Trophoblast cell (in vitro differentiated cells and primary cell): ENCODE data around the gene TMEM154.

Source experiments
- DNase-seq, 2 donors: peaks; one replicate each; pipeline ENCODE4 v3.0.0-alpha.2; 2016
- H2AFZ ChIP-seq: 2 replicates; pipeline ENCODE4 v1.6.1; 2013; ENCODE audit warnings: low read length, moderate library complexity, mild to moderate bottlenecking; ENCODE audit not compliant: insufficient read depth, poor library complexity
- H2AK5ac ChIP-seq: 2 replicates; pipeline ENCODE4 v1.6.1; 2013; ENCODE audit warnings: mild to moderate bottlenecking, low read length
- H2BK120ac ChIP-seq: 2 replicates; pipeline ENCODE4 v1.6.1; 2013; ENCODE audit warnings: low read length, mild to moderate bottlenecking, moderate library complexity; ENCODE audit not compliant: insufficient read depth, poor library complexity
- H2BK12ac ChIP-seq: 2 replicates; pipeline ENCODE4 v1.6.1; 2013; ENCODE audit warnings: mild to moderate bottlenecking, low read length, moderate library complexity
- H2BK5ac ChIP-seq: 2 replicates; pipeline ENCODE4 v1.6.1; 2013; ENCODE audit warnings: low read length, low read depth, moderate library complexity, mild to moderate bottlenecking; ENCODE audit not compliant: poor library complexity
- H3K14ac ChIP-seq: 2 replicates; pipeline ENCODE4 v1.6.1; 2013; ENCODE audit warnings: mild to moderate bottlenecking, low read length
- H3K18ac ChIP-seq: 2 replicates; pipeline ENCODE4 v1.6.1; 2013; ENCODE audit warnings: mild to moderate bottlenecking, low read length
- H3K23ac ChIP-seq: 2 replicates; pipeline ENCODE4 v1.6.1; 2013; ENCODE audit warnings: low read length
- H3K27ac ChIP-seq: 2 replicates; pipeline ENCODE4 v1.5.1; 2013; ENCODE audit warnings: low read depth, mild to moderate bottlenecking, inconsistent platforms, low read length, moderate library complexity
- H3K27me3 ChIP-seq: 2 replicates; pipeline ENCODE4 v1.6.1; 2013; ENCODE audit warnings: inconsistent platforms, mild to moderate bottlenecking, low read length, moderate library complexity; ENCODE audit not compliant: insufficient read depth
- H3K36me3 ChIP-seq, 2 experiments: 1 replicate in 1 of 2; 2 replicates in 1 of 2; pipeline ENCODE4 v1.6.1; 2013; ENCODE audit warnings: low read length in 2 of 2, mild to moderate bottlenecking in 2 of 2, moderate library complexity in 1 of 2; ENCODE audit not compliant: insufficient read depth in 2 of 2, control insufficient read depth in 1 of 2
- H3K4ac ChIP-seq: 2 replicates; pipeline ENCODE4 v1.6.1; 2013; ENCODE audit warnings: low read depth, mild to moderate bottlenecking, low read length, moderate library complexity
- H3K4me1 ChIP-seq, 2 experiments: 1 replicate in 1 of 2; 2 replicates in 1 of 2; pipeline ENCODE4 v1.6.1; 2013; ENCODE audit warnings: low read length in 2 of 2, mild to moderate bottlenecking in 2 of 2, moderate library complexity in 1 of 2; ENCODE audit not compliant: insufficient read depth in 2 of 2, control insufficient read depth in 1 of 2
- H3K4me2 ChIP-seq: 2 replicates; pipeline ENCODE4 v1.6.1; 2013; ENCODE audit warnings: inconsistent platforms, mild to moderate bottlenecking, low read length, moderate library complexity
- H3K4me3 ChIP-seq: 2 replicates; pipeline ENCODE4 v1.5.1; 2013; ENCODE audit warnings: mild to moderate bottlenecking, low read depth, low read length, inconsistent platforms
- H3K79me1 ChIP-seq: one replicate; pipeline ENCODE4 v1.6.1; 2013; ENCODE audit warnings: low read length
- H3K79me2 ChIP-seq: 2 replicates; pipeline ENCODE4 v1.6.1; 2013; ENCODE audit warnings: low read length, mild to moderate bottlenecking; ENCODE audit not compliant: control insufficient read depth, insufficient read depth, poor library complexity
- H3K9ac ChIP-seq: 2 replicates; pipeline ENCODE4 v1.6.1; 2013; ENCODE audit warnings: mild to moderate bottlenecking, low read length
- H3K9me3 ChIP-seq: 2 replicates; pipeline ENCODE4 v1.6.1; 2013; ENCODE audit warnings: low read depth, mild to moderate bottlenecking, control low read depth, inconsistent platforms, low read length; ENCODE audit not compliant: insufficient read depth
- H4K12ac ChIP-seq: 2 replicates; pipeline ENCODE4 v1.6.1; 2013; ENCODE audit warnings: low read depth, mild to moderate bottlenecking, low read length, moderate library complexity
- H4K8ac ChIP-seq: 2 replicates; pipeline ENCODE4 v1.6.1; 2013; ENCODE audit warnings: low read depth, mild to moderate bottlenecking, low read length, moderate library complexity
- H4K91ac ChIP-seq: one replicate; pipeline ENCODE4 v1.6.1; 2013; ENCODE audit warnings: low read depth, mild to moderate bottlenecking, low read length, moderate library complexity
- WGBS: extraction: QIAGEN DNeasy Blood & Tissue Kit; methylation state at CpG from one replicate; pipeline ENCODE4 v1.1.7; 2013; ENCODE audit warnings: missing lambda C conversion rate; ENCODE audit not compliant: insufficient read length, insufficient coverage; ENCODE audit errors: extremely low coverage; 5-methylcytosine and 5-hydroxymethylcytosine counted together

The TMEM154 gene

GRCh38 chr4:152708361-152708760 lies 28.6 kb upstream of the TMEM154 start:
- peak overlapping the region; percentile 55 for H3K4me2 ChIP-seq
- peaks cover 17 to 22% of the 10 kb centered on the region in 2 experiments for H3K4me1 ChIP-seq
- no peaks in the 10 kb centered on the region for H3K36me3 ChIP-seq
- H2BK12ac ChIP-seq: no peak overlapping the region
- no peak overlapping the region for H3K4ac ChIP-seq
- H2BK120ac ChIP-seq: no peak overlapping the region
- H4K8ac ChIP-seq: no peak overlapping the region
- H3K4me3 ChIP-seq: no peak overlapping the region
- no peak overlapping the region for H2AK5ac ChIP-seq
- no peak overlapping the region for H3K9ac ChIP-seq
- no peak overlapping the region for H3K18ac ChIP-seq
- DNase-seq: peak in 1 of 2 donors; percentile 45
- H3K79me2 ChIP-seq: peaks cover 3% of the 10 kb centered on the region
- no peaks in the 10 kb centered on the region for H3K27me3 ChIP-seq
- peaks cover 4% of the 10 kb centered on the region for H3K9me3 ChIP-seq
- WGBS: no CpG with 5 or more reads among the region's 1 CpG
- no peak overlapping the region for H3K14ac ChIP-seq
- H3K23ac ChIP-seq: no peak overlapping the region
- peak overlapping the region; percentile 23 for H2BK5ac ChIP-seq
- peaks cover 24% of the 10 kb centered on the region for H3K79me1 ChIP-seq
- no peak overlapping the region for H4K91ac ChIP-seq
- H3K27ac ChIP-seq: peak overlapping the region; percentile 86
- H2AFZ ChIP-seq: no peak overlapping the region
- H4K12ac ChIP-seq: no peak overlapping the region

GRCh38 chr4:152707632-152708031 lies 27.8 kb upstream of the TMEM154 start:
- H3K79me1 ChIP-seq: peaks cover 24% of the 10 kb centered on the region
- no peaks in the 10 kb centered on the region for H3K36me3 ChIP-seq
- peaks cover 17 to 22% of the 10 kb centered on the region in 2 experiments for H3K4me1 ChIP-seq
- peaks cover 4% of the 10 kb centered on the region for H3K9me3 ChIP-seq
- no CpG with 5 or more reads among the region's 5 CpGs for WGBS
- H3K23ac ChIP-seq: no peak overlapping the region
- H2AFZ ChIP-seq: no peak overlapping the region
- no peak overlapping the region for H4K12ac ChIP-seq
- no peaks in the 10 kb centered on the region for H3K27me3 ChIP-seq
- H3K4ac ChIP-seq: peak overlapping the region; percentile 67
- H3K18ac ChIP-seq: peak overlapping the region; percentile 83
- peak overlapping the region; percentile 68 for H2AK5ac ChIP-seq
- H3K4me2 ChIP-seq: no peak overlapping the region
- peak overlapping the region; percentile 93 for H2BK12ac ChIP-seq
- H3K14ac ChIP-seq: peak overlapping the region; percentile 14
- H3K4me3 ChIP-seq: no peak overlapping the region
- peak overlapping the region; percentile 80 for H2BK5ac ChIP-seq
- peak overlapping the region; percentile 61 for H4K8ac ChIP-seq
- H2BK120ac ChIP-seq: peak overlapping the region; percentile 74
- no peak for DNase-seq
- no peak overlapping the region for H3K9ac ChIP-seq
- peak overlapping the region; percentile 76 for H4K91ac ChIP-seq
- peak overlapping the region; percentile 86 for H3K27ac ChIP-seq
- peaks cover 3% of the 10 kb centered on the region for H3K79me2 ChIP-seq

- Histone ChIP-seq H3K27ac (no peak overlapping the region), H3K9me3 (peaks cover 8% of the 10 kb centered on the region), H4K12ac (no peak overlapping the region), H3K4me2 (no peak overlapping the region), H3K27me3 (no peaks in the 10 kb centered on the region), H3K79me2 (peaks cover 3% of the 10 kb centered on the region), H3K4me1 (peaks cover 19 to 22% of the 10 kb centered on the region in 2 experiments), H4K8ac (no peak overlapping the region), H2BK120ac (no peak overlapping the region), H2AFZ (no peak overlapping the region), H3K79me1 (peaks cover 23% of the 10 kb centered on the region), H3K23ac (no peak overlapping the region), H2AK5ac (no peak overlapping the region), H3K4me3 (no peak overlapping the region), H3K14ac (no peak overlapping the region), H2BK12ac (no peak overlapping the region), H2BK5ac (no peak overlapping the region), H3K36me3 (no peaks in the 10 kb centered on the region), H3K4ac (no peak overlapping the region), H3K18ac (no peak overlapping the region), H4K91ac (no peak overlapping the region), H3K9ac (no peak overlapping the region)
- DNase-seq: no peak
- no CpG with 5 or more reads among the region's 1 CpG for WGBS
Measured at GRCh38 chr4:152705903-152706302, 26.1 kb upstream of the TMEM154 start.

- Histone ChIP-seq H3K79me1 (peaks cover 19% of the 10 kb centered on the region), H4K12ac (no peak overlapping the region), H3K27ac (no peak overlapping the region), H3K36me3 (no peaks in the 10 kb centered on the region), H4K91ac (no peak overlapping the region), H3K23ac (no peak overlapping the region), H3K27me3 (no peaks in the 10 kb centered on the region), H3K9ac (no peak overlapping the region), H3K4me1 (peaks cover 17 to 20% of the 10 kb centered on the region in 2 experiments), H2BK12ac (no peak overlapping the region), H3K18ac (no peak overlapping the region), H3K79me2 (peaks cover 3% of the 10 kb centered on the region), H2AFZ (no peak overlapping the region), H4K8ac (no peak overlapping the region), H2AK5ac (no peak overlapping the region), H2BK5ac (no peak overlapping the region), H3K4me3 (no peak overlapping the region), H3K14ac (no peak overlapping the region), H3K9me3 (peaks cover 8% of the 10 kb centered on the region), H2BK120ac (no peak overlapping the region), H3K4me2 (no peak overlapping the region), H3K4ac (no peak overlapping the region)
- DNase-seq: no peak
- no CpG with 5 or more reads among the region's 1 CpG for WGBS
Measured at GRCh38 chr4:152704788-152705187, 25.0 kb upstream of the TMEM154 start.
